MG63 (cell line): ENCODE results near the gene VAV1. TPM values are rescaled to one million over a fixed set of nuclear protein-coding genes. Genes with fewer than 3 reads are reported as not detected.
"Not testable (repeated sequence)": the region's sequence is repeated elsewhere in the genome, so short reads cannot be mapped to it uniquely, and the experiment has no call there.

ENCODE experiments used
- DNase-seq: peaks from one replicate; pipeline ENCODE4 v3.0.0-alpha.2; 2020
- H3K27me3 ChIP-seq: fragments of 250-450 bp; sonication (Bioruptor Pico); 2 replicates; pipeline ENCODE4 v1.5.1; 2020; ENCODE audit warnings: mild to moderate bottlenecking, moderate library complexity
- H3K36me3 ChIP-seq: fragments of 250-450 bp; sonication (Bioruptor Pico); 2 replicates; pipeline ENCODE4 v1.5.1; 2020; ENCODE audit warnings: mild to moderate bottlenecking, moderate library complexity
- H3K4me3 ChIP-seq: fragments of 250-450 bp; sonication (Bioruptor Pico); 2 replicates; pipeline ENCODE4 v1.5.1; 2020; ENCODE audit warnings: mild to moderate bottlenecking, moderate library complexity
- H3K9me3 ChIP-seq: fragments of 250-450 bp; sonication (Bioruptor Pico); 2 replicates; pipeline ENCODE4 v1.5.1; 2020; ENCODE audit warnings: mild to moderate bottlenecking, moderate library complexity
- total RNA-seq: library from RNA; depleted of rRNA; stranded (reverse); fragments of >200 nt; shearing (Covaris generic); gene quantifications from 2 replicates; pipeline ENCODE4 v1.2.3, GENCODE V29; 2014; ENCODE audit warnings: low replicate concordance

Gene VAV1
- total RNA-seq, 1 experiment from 2014 or later: 0.63 TPM

DNA sequence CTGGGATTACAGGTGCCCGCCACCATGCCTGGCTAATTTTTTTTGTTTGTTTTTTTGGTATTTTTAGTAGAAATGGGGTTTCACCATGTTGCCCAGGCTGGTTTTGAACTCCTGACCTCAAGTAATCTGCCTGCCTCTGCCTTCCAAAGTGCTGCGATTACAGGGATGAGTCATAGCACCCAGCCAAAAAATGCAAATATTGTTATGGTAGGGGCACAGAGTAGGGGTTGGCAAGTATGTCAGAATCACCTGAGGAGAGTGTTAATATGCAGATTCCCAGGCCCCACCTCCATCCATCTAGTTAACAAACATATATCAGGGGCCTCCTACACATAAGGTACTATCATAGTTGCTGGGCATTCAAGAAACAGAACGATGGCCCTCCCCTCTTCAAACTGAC lies 44.7 kb downstream of the VAV1 start:
- no peak for DNase-seq
- H3K9me3 ChIP-seq: no peaks in the 10 kb centered on the region
- no peaks in the 10 kb centered on the region for H3K27me3 ChIP-seq
- no peak overlapping the region for H3K4me3 ChIP-seq
- no peaks in the 10 kb centered on the region for H3K36me3 ChIP-seq

GRCh38 chr19:6818246-6818645 lies 45.7 kb downstream of the VAV1 start:
- no peak for DNase-seq
- Histone ChIP-seq H3K9me3 (no peaks in the 10 kb centered on the region), H3K4me3 (no peak overlapping the region)

DNA sequence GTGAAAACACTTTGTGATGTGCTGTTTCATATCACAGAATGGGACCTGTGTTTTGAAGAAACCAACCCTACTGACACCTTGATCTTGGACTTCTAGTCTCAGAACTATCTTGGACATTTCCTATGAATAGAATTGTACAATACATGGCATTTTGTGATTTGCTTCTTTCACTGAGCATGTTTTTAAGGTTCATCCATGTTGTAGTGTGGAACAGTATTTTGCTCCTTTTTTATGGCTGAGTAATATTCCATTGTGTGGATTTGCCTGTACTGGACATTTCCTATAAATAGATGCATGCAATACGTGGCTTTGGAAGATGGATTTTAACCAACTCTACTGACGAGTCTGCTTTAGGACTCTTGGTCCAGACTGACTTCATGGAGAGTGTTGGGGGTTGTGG lies 46.8 kb downstream of the VAV1 start:
- DNase-seq: no peak
- H3K9me3 ChIP-seq: no peaks in the 10 kb centered on the region
- H3K36me3 ChIP-seq: no peaks in the 10 kb centered on the region
- H3K4me3 ChIP-seq: no peak overlapping the region
- no peaks in the 10 kb centered on the region for H3K27me3 ChIP-seq

More at GRCh38 chr19:6818246-6818645, 45.7 kb downstream of the VAV1 start:
- no peaks in the 10 kb centered on the region for H3K36me3 ChIP-seq
- no peaks in the 10 kb centered on the region for H3K27me3 ChIP-seq

DNA sequence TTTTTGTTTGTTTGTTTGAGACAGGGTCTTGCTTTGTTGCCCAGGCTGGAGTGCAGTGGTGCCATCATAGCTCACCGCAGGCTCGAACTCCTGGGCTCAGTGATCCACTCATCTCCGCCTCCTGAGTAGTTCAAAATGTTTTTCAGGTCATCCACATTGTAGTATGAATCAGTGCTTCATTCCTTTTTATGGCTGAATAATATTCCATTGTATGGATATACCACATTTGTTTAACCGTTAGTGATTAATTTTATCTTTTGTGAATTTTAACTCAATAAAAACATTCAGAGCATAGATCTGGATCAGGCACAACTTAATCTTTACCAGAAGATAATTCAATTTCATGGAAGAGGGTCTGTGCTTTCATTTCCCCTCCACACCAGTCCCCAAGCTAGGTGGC lies 47.7 kb downstream of the VAV1 start:
- DNase-seq: no peak
- Histone ChIP-seq H3K27me3 (no peaks in the 10 kb centered on the region), H3K4me3 (no peak overlapping the region), H3K36me3 (no peaks in the 10 kb centered on the region), H3K9me3 (no peaks in the 10 kb centered on the region)

GRCh38 chr19:6821639-6822310 lies 49.3 kb downstream of the VAV1 start:
- H3K27me3 ChIP-seq: no peaks in the 10 kb centered on the region
- H3K4me3 ChIP-seq: no peak overlapping the region
- no peak for DNase-seq
- no peaks in the 10 kb centered on the region for H3K36me3 ChIP-seq
- H3K9me3 ChIP-seq: no peaks in the 10 kb centered on the region

DNA sequence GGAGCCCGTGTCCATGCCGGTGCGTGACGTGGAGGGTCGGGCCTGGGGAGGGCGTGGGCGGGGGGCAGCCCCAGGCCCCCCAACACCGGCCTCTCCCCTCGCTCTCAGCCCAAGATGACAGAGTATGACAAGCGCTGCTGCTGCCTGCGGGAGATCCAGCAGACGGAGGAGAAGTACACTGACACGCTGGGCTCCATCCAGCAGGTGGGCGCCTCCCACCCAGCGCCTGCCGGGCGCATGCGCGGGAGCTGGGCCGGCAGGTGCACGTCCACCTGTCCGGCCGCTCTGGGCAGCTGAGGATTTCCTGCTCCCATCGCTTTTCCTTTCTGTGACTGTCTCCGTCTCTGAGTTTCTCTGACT lies 49.8 kb downstream of the VAV1 start:
- Histone ChIP-seq H3K36me3 (no peaks in the 10 kb centered on the region), H3K27me3 (no peaks in the 10 kb centered on the region), H3K4me3 (no peak overlapping the region), H3K9me3 (no peaks in the 10 kb centered on the region)
- DNase-seq: no peak

- DNase-seq: no peak
- Histone ChIP-seq H3K4me3 (no peak overlapping the region), H3K36me3 (no peaks in the 10 kb centered on the region), H3K27me3 (no peaks in the 10 kb centered on the region), H3K9me3 (no peaks in the 10 kb centered on the region)
Measured at GRCh38 chr19:6825076-6825774, 52.7 kb downstream of the VAV1 start.

- no peak overlapping the region for H3K4me3 ChIP-seq
- no peak for DNase-seq
- H3K27me3 ChIP-seq: no peaks in the 10 kb centered on the region
- H3K9me3 ChIP-seq: no peaks in the 10 kb centered on the region
- H3K36me3 ChIP-seq: no peaks in the 10 kb centered on the region
Measured at GRCh38 chr19:6826281-6826920, 53.9 kb downstream of the VAV1 start.

GRCh38 chr19:6828306-6828697 lies 55.8 kb downstream of the VAV1 start:
- Histone ChIP-seq H3K36me3 (no peaks in the 10 kb centered on the region), H3K9me3 (no peaks in the 10 kb centered on the region), H3K4me3 (no peak overlapping the region), H3K27me3 (no peaks in the 10 kb centered on the region)
- peak; percentile 4 for DNase-seq

DNA sequence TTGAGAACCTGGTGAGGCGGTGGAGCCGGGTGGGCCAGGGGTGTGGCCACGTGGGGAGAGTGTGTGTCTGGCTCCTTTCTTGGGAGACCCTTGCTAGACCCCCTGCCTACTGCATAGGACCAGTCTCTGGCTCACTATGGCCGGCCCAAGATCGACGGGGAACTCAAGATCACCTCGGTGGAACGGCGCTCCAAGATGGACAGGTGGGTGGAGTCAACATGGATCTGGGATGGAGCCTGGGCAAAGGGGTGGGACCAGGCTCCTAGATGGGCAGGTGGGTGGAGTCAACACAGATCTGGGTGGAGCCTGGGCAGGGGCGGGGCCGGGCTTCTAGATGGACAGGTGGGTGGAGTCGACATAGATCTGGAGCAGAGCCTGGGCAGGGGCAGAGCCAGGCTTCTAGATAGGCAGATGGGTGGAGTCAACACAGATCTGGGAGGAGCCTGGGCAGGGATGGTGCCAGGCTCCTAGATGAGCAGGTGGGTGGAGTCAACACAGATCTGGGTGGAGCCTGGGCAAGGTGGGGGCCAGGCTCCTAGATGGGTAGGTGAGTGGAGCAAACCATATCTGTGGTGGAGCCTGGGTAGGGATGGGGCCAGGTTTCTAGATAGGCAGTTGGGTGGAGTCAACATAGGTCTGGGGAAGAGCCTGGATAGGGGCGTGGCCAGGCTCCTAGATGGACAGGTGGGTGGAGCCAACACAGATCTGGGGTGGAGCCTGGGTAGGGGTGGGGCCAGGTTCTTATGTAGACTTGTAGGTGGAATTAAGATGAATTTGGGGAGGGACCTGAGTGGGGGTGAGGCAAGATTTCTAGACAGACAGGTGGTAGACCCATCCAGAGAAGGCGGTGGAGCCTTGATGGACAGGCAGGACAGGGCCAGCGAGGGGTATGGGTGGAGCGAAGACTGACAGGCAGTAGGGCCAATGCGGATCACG lies 56.5 kb downstream of the VAV1 start:
- Histone ChIP-seq H3K9me3 (no peaks in the 10 kb centered on the region), H3K27me3 (no peaks in the 10 kb centered on the region), H3K36me3 (no peaks in the 10 kb centered on the region), H3K4me3 (no peak overlapping the region)
- DNase-seq: peak; percentile 15

DNA sequence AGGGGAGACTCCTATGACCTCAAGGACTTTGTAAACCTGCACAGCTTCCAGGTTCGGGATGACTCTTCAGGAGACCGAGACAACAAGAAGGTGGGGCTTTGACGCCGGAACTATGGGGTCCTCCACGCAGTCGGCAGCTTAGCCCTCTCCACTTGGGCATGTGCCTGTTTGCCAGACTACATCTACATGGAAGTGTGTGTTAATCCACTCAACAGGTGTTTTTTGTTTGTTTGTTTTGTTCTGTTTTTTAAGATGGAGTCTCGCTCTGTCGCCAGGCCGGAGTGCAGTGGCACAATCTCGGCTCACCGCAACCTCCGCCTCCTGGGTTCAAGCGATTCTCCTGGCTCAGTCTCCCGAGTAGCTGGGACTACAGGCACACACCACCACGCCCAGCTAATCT lies 57.3 kb downstream of the VAV1 start:
- H3K4me3 ChIP-seq, H3K9me3 ChIP-seq, DNase-seq, H3K27me3 ChIP-seq, H3K36me3 ChIP-seq: not testable (repeated sequence)

- H3K4me3 ChIP-seq, H3K9me3 ChIP-seq, H3K27me3 ChIP-seq, DNase-seq, H3K36me3 ChIP-seq: not testable (repeated sequence)
Measured at GRCh38 chr19:6831084-6831483, 58.6 kb downstream of the VAV1 start.

- Histone ChIP-seq H3K27me3 (no peaks in the 10 kb centered on the region), H3K9me3 (no peaks in the 10 kb centered on the region), H3K36me3 (no peaks in the 10 kb centered on the region), H3K4me3 (no peak overlapping the region)
- no peak for DNase-seq
Measured at GRCh38 chr19:6832412-6832811, 59.9 kb downstream of the VAV1 start.

DNA sequence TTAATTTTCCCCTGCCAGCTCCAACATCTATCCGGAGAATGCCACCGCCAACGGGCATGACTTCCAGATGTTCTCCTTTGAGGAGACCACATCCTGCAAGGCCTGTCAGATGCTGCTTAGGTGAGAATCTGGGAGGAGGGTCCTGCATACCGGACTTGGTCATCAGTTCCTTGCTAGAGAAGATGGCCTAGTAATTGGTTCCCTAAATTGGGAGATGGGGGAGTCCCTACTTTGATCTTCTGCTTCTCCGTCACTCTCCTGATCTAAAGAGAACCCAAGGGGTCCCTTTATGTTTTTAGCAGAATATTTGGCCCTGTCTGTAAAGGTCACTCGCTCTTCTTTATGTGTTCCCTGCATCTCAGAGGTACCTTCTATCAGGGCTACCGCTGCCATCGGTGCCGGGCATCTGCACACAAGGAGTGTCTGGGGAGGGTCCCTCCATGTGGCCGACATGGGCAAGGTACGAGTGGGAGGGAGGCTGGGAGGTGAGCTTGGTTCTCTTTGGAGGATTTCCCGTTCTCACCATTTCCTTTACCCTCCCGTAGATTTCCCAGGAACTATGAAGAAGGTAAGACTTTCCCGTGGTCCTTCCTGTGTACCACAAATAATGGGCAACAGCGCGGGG lies 60.8 kb downstream of the VAV1 start:
- Histone ChIP-seq H3K27me3 (no peaks in the 10 kb centered on the region), H3K4me3 (no peak overlapping the region), H3K36me3 (no peaks in the 10 kb centered on the region), H3K9me3 (no peaks in the 10 kb centered on the region)
- DNase-seq: no peak

GRCh38 chr19:6834433-6834832 lies 61.9 kb downstream of the VAV1 start:
- H3K36me3 ChIP-seq: no peaks in the 10 kb centered on the region
- H3K27me3 ChIP-seq: no peaks in the 10 kb centered on the region
- DNase-seq: no peak
- no peaks in the 10 kb centered on the region for H3K9me3 ChIP-seq
- H3K4me3 ChIP-seq: no peak overlapping the region

GRCh38 chr19:6835501-6835900 lies 63.0 kb downstream of the VAV1 start:
- DNase-seq: no peak
- no peak overlapping the region for H3K4me3 ChIP-seq
- no peaks in the 10 kb centered on the region for H3K9me3 ChIP-seq

DNA sequence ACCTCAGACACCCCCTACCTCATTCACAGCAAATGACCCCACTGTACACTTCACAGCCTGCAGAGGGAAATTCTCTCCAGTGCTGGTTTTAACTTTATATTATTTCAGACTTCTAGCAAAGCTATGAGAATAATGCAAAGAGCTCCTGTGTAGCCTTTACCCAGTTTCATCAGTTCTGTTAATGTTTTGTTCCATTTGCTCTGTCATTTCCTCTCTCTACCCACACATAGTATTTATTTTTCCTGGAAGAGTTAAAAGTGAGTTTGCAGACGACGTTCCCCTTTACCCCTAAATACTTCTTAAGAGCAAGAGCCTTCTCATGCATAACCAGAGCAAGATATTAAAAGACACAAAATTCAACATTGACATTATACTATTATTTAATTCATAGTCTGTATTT lies 65.0 kb downstream of the VAV1 start:
- H3K36me3 ChIP-seq: no peaks in the 10 kb centered on the region
- H3K9me3 ChIP-seq: no peaks in the 10 kb centered on the region
- no peak overlapping the region for H3K4me3 ChIP-seq
- no peaks in the 10 kb centered on the region for H3K27me3 ChIP-seq
- no peak for DNase-seq

More at GRCh38 chr19:6835501-6835900, 63.0 kb downstream of the VAV1 start:
- no peaks in the 10 kb centered on the region for H3K36me3 ChIP-seq
- H3K27me3 ChIP-seq: no peaks in the 10 kb centered on the region
